Retinal pigment epithelial cell (primary cell): Measurements from ENCODE around the gene FARS2.

ENCODE experiments used
- DNase-seq: peaks from one replicate; pipeline ENCODE4 v3.0.0-alpha.2; 2010; ENCODE audit warnings: low read depth
- H3K4me3 ChIP-seq: 2 replicates; pipeline ENCODE4 v1.5.1; 2011; ENCODE audit warnings: mild to moderate bottlenecking, low read length, control low read depth, moderate library complexity
- CTCF ChIP-seq: conservative IDR thresholded peaks from 2 replicates; pipeline ENCODE4 v1.5.1; 2011; ENCODE audit warnings: low read depth, low read length, control low read depth, inconsistent platforms

The FARS2 gene

GRCh38 chr6:5314191-5314865 lies 53.0 kb downstream of the FARS2 start:
- DNase-seq = no peak
- no peak overlapping the region for H3K4me3 ChIP-seq
- TF ChIP-seq CTCF = no peak

- TF ChIP-seq CTCF = no peak
- DNase-seq = no peak
- H3K4me3 ChIP-seq = no peak overlapping the region
Measured at GRCh38 chr6:5315881-5316280, 54.6 kb downstream of the FARS2 start.

- no peak for DNase-seq
- no peak for TF ChIP-seq CTCF
- H3K4me3 ChIP-seq = no peak overlapping the region
Measured at GRCh38 chr6:5316951-5317350, 55.6 kb downstream of the FARS2 start.

- DNase-seq = no peak
- no peak for TF ChIP-seq CTCF
- H3K4me3 ChIP-seq = no peak overlapping the region
Measured at GRCh38 chr6:5318617-5319272, 57.4 kb downstream of the FARS2 start.

- no peak overlapping the region for H3K4me3 ChIP-seq
- TF ChIP-seq CTCF = no peak
- no peak for DNase-seq
Measured at GRCh38 chr6:5323979-5324378, 62.7 kb downstream of the FARS2 start.

GRCh38 chr6:5325173-5325572 lies 63.9 kb downstream of the FARS2 start:
- no peak overlapping the region for H3K4me3 ChIP-seq
- DNase-seq = no peak
- TF ChIP-seq CTCF = no peak

- no peak for DNase-seq
- no peak for TF ChIP-seq CTCF
- no peak overlapping the region for H3K4me3 ChIP-seq
Measured at GRCh38 chr6:5326022-5326641, 64.8 kb downstream of the FARS2 start.
